ENCODE results near the gene GSTA5. TPM values are rescaled to one million over a fixed set of nuclear protein-coding genes. Genes with fewer than 3 reads are reported as not detected.
"Not testable (repeated sequence)": the region's sequence is repeated elsewhere in the genome, so short reads cannot be mapped to it uniquely, and the experiment has no call there.

GSTA5 gene
- total RNA-seq, 1 donor from 2014 or later, result not detected

GRCh38 chr6:52789658-52790057, 51.0 kb downstream of the GSTA5 start:
- DNase-seq (ENCODE audit: low read depth in 2 of 2), result not testable (repeated sequence)

GRCh38 chr6:52788478-52788877, 52.1 kb downstream of the GSTA5 start:
- DNase-seq (ENCODE audit: low read depth in 2 of 2), result no peak

- no peak for DNase-seq (ENCODE audit: low read depth in 2 of 2)
Observed at GRCh38 chr6:52787917-52788316, 52.7 kb downstream of the GSTA5 start.

- no peak for DNase-seq (ENCODE audit: low read depth in 2 of 2)
Observed at GRCh38 chr6:52786249-52786956, 54.2 kb downstream of the GSTA5 start.

- not testable (repeated sequence) for DNase-seq (ENCODE audit: low read depth in 2 of 2)
Observed at GRCh38 chr6:52782696-52783274, 57.8 kb downstream of the GSTA5 start.

- not testable (repeated sequence) for DNase-seq (ENCODE audit: low read depth in 2 of 2)
Observed at GRCh38 chr6:52782209-52782608, 58.4 kb downstream of the GSTA5 start.

Other genes with a start within 250 kb of the GSTA5 start
- 6.2 and 15.5 TPM in 2 replicates for gene TMEM14A, start 169.7 kb downstream of the GSTA5 start, total RNA-seq
- gene GSTA2, start 77.3 kb downstream of the GSTA5 start, total RNA-seq, result not detected in 2 replicates
- not detected in 2 replicates for gene GSTA1, start 37.0 kb downstream of the GSTA5 start, total RNA-seq
- not detected in 2 replicates for gene GSTA3, start 68.9 kb upstream of the GSTA5 start, total RNA-seq
- 9.7 and 14.4 TPM in 2 replicates for gene GSTA4, start 154.5 kb upstream of the GSTA5 start, total RNA-seq
- 3.3 and 3.8 TPM in 2 replicates for gene CILK1, start 221.0 kb upstream of the GSTA5 start, total RNA-seq
- 19.4 and 25.2 TPM in 2 replicates for gene FBXO9, start 224.6 kb upstream of the GSTA5 start, total RNA-seq